ENCODE results near the gene JAKMIP1. TPM values are rescaled to one million over a fixed set of nuclear protein-coding genes. Genes with fewer than 3 reads are reported as not detected.

Gene JAKMIP1
- total RNA-seq, 1 donor from 2014 or later = not detected

DNA sequence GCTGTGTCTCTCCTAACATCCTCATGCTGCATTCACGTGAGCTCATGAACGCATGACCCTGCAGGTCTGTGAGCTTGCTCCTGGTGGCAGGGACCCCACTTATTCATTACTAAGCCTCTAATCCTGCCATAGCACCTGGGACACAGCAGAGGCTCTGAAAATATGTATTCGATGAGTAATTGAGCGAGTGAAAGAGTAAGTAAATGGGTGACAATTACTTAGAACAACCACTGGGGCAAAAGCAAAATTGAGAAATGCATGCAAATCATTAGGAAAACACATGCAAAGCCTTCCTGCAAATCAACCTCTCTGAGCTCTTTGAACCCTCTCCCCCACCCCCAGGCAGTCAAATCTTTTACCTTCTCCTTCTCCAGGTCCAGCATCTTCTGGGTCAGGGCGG is 158.5 kb downstream of the JAKMIP1 start:
- ATAC-seq = no peak
- intact Hi-C loops (cut with DNase I) = no loop called here
- no peak for DNase-seq (ENCODE audit: missing footprints)

GRCh38 chr4:6038711-6039110 is 161.6 kb downstream of the JAKMIP1 start:
- intact Hi-C loops (cut with DNase I) = no loop called here
- no peak for ATAC-seq
- no peak for DNase-seq (ENCODE audit: missing footprints)

DNA sequence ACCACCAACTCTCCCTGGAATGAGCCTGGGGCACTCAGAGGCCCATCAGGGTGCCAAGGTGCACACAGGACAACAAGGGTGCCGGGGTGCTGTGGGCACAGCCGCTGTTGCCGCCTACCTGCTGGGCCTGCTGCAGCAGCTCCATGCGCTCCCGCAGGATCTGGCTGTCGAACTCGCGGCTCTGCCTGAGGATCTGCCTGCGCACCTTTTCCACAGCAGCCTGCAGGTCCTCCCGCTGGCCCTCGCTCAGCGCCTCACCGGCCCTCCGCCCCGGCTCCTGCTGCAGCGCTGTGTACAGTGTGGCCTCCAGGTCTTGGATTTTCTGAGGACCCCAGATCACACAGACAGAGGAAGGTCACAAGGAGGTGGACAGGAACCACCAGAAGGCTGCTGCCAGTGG is 164.6 kb downstream of the JAKMIP1 start:
- intact Hi-C loops (cut with DNase I) = no loop called here
- ATAC-seq = no peak
- no peak for DNase-seq (ENCODE audit: missing footprints)

GRCh38 chr4:6033381-6033780 is 167.0 kb downstream of the JAKMIP1 start:
- DNase-seq (ENCODE audit: missing footprints) (no peak), ATAC-seq (no peak)
- intact Hi-C loops (cut with DNase I) = no loop called here

- DNase-seq (ENCODE audit: missing footprints) = no peak
- intact Hi-C loops (cut with DNase I) = no loop called here
- ATAC-seq = no peak
Measured at GRCh38 chr4:6032249-6033244, 167.8 kb downstream of the JAKMIP1 start.

DNA sequence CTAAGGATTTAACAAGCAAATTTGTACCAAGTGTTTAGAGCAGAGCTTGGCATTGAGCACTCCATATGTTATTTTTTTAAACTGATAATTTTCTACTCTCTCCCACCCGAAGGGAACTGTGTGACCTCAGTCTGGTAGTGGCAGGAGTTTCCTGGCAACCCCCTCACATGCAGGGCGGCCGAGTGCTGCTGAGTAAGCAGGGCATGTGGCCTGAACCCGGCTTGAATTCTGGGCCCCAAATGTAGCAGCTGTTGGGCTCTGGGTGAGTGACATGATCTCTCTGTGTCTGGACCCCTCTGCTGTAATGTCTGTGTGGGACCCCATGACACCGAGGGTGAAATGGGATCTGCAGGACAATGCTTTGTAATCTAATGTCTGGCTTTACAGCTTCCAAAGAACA is 168.5 kb downstream of the JAKMIP1 start:
- intact Hi-C loops (cut with DNase I) = no loop called here
- no peak for DNase-seq (ENCODE audit: missing footprints)
- no peak for ATAC-seq

GRCh38 chr4:6030679-6031078 is 169.7 kb downstream of the JAKMIP1 start:
- DNase-seq (ENCODE audit: missing footprints) (no peak), ATAC-seq (no peak)
- intact Hi-C loops (cut with DNase I) = no loop called here

DNA sequence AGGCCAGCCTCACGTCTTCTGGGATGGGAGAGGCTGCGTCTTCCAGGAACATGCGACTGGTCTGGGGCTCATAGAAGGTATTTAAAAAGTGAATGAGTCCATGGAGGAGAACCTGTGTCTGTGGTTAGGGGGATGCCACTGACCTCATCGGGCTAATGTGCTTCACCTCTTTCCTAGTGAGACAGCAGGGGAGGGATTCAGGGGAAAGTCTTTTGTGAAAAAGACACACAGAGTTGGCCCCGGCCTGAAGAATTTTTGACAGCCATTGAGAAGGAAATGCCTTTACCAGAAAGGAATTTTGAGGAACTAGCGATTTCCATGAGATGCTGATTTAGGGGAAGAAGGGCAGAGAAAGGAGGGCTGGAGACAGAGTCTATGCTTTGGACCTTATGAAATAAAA is 171.1 kb downstream of the JAKMIP1 start:
- intact Hi-C loops (cut with DNase I) = no loop called here
- ATAC-seq (no peak), DNase-seq (ENCODE audit: missing footprints) (no peak)

- intact Hi-C loops (cut with DNase I) = no loop called here
- DNase-seq (ENCODE audit: missing footprints) (no peak), ATAC-seq (no peak)
Measured at GRCh38 chr4:6028168-6028567, 172.2 kb downstream of the JAKMIP1 start.

DNA sequence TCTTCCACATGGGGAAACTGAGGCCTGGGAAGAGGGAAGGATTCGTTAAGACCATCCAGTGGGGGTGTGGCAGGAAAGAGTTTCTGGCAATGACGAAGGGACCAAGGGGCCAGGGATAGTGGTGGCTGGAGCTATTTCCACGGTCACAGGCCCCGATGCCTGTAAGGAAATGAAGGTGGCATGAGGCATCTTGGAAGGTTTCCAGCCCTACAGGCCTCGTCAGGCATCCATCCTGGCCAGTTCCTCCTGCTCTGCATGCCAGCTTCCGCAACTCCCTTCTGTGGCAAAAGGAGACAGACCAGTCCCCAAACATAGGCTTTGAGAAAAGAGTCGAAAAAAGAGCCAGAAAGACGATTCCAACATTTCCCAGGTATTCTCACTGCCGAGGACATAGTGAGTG is 173.0 kb downstream of the JAKMIP1 start:
- DNase-seq (ENCODE audit: missing footprints) (no peak), ATAC-seq (no peak)
- intact Hi-C loops (cut with DNase I) = no loop called here

GRCh38 chr4:6024313-6024960 is 175.9 kb downstream of the JAKMIP1 start:
- DNase-seq (ENCODE audit: missing footprints) (no peak), ATAC-seq (no peak)
- intact Hi-C loops (cut with DNase I) = no loop called here

GRCh38 chr4:6023731-6024130 is 176.6 kb downstream of the JAKMIP1 start:
- ATAC-seq = no peak
- intact Hi-C loops (cut with DNase I) = no loop called here

DNA sequence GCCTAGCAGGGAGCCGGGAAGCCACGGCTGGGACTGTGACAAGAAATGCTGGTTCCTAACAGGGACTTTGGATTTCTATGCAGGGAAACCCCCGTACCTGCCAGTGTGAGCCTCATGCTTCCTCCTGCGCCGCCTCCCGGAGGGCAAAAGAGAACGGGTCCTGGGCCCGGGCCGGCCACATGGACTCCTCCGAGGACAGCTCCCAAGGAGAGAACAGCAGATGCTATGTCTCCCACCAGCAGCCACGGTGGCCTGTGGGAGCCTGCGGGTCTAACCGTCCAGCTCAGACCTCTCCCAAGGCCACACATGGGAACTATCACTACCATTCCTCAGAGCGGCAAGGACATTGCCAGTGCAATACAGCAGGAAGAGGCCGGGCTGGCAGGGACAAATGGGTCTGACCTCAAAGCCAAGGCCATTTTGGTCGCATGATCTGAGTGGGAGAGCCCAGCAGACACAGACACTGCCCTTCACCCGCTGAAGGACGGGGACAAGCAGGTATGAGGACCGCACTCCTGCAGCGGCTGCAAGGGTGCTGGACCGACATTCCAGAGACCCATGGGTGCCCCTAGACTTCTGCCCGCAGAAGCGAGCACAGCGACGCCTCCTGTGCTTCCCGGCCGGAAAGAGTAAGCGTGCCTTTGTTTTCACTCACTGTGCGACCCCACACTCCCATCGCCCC is 177.6 kb downstream of the JAKMIP1 start:
- DNase-seq (ENCODE audit: missing footprints) (no peak), ATAC-seq (no peak)
- intact Hi-C loops (cut with DNase I) = no loop called here

More at GRCh38 chr4:6023731-6024130, 176.6 kb downstream of the JAKMIP1 start:
- DNase-seq (ENCODE audit: missing footprints) = no peak

GRCh38 chr4:6021831-6022606 is 178.3 kb downstream of the JAKMIP1 start:
- intact Hi-C loops (cut with DNase I) = no loop called here
- DNase-seq (ENCODE audit: missing footprints) (no peak), ATAC-seq (no peak)

- ATAC-seq (no peak), DNase-seq (ENCODE audit: missing footprints) (no peak)
- intact Hi-C loops (cut with DNase I) = no loop called here
Measured at GRCh38 chr4:6020613-6021012, 179.7 kb downstream of the JAKMIP1 start.

DNA sequence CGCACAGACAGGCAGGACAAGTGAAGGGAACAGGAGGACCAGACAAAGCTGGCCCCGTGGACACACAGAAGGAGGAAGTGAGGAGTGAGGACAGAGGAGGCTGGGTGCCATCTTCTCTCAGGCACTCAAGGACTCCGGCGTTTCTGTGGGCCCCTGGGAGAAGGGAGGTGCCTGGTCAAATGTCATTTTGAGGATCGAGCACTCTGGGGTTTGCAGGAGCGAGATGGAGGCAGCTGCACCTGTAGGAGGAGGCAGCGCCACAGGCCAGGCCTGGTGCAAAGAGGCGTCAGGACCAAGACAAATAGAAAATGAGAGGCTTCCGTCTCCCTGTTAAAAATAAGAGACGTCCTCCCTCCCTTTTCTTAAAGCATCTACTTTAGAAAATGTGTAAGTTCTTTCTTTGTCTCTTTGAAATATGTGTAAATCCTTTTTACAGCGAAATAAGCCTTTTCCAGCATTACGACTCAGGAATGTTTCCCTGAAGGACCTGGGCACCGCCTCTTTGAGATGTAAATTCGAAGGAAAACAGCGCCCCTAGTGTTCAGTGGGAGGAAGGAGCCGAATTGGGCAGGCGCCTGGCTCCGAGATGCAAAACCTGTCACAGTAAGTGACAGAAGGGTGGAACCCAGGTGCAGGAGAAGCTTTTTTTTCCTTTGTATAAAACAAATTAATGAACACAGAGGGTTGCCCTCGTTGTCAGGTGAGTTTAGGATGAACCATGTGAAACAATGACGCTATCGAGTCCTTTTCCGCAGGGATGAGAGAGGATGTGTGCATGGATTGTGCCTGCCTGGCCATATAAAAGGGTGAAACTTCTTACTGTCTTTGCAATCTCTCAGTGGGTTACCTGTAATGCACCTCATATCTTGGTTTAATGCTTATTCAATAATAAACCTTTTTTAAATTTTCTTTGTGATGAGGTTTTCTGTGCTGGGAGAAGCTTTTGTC is 180.8 kb downstream of the JAKMIP1 start:
- ATAC-seq (no peak), DNase-seq (ENCODE audit: missing footprints) (no peak)
- intact Hi-C loops (cut with DNase I) = no loop called here

DNA sequence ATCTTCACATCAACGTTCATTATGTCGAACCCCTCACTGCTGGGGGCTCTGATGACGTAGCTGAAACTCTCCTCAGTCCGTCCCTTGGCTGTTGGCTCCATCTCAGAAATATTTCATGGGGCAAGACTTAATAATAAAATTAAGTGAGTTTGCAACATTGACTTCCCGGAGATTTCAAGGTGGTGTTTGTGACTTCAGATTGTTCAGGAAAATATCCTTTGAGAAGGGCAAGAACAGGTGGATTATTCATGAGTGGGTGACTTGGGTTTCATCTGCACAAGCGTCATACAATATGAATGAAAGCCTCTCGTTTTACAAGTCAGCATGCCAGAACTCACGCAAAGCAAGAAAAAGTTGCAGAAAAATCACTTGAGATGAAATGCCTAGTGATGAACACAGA is 182.0 kb downstream of the JAKMIP1 start, which contains the start of gene C4orf50:
C4orf50 (minus strand) TSS at position 101 of the 400 bp plus-strand sequence.
- ATAC-seq = no peak
- intact Hi-C loops (cut with DNase I) = no loop called here

DNA sequence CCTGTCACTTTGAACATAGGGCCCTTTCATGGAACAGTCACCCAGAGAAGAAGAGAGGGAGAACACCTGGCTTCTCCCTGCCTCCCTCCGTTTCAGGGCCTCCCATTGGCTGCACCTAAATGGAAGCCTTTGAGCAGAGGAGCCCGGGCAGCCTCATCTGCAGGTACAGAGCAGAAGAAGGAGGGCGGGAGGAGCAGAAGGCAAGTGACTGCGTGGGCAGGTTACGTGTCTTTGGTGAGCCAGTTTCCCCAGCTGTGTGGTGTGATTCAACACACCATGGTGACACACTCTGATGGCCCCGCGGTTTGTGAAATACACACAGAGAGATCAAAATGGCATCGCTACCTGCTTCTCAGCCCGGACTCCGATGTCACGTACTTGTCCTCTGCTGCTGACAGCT is 182.5 kb downstream of the JAKMIP1 start:
- intact Hi-C loops (cut with DNase I) = no loop called here
- DNase-seq (ENCODE audit: missing footprints) = no peak
- ATAC-seq = no peak

More for the DNA sequence above, 182.0 kb downstream of the JAKMIP1 start, which contains the start of gene C4orf50:
- DNase-seq (ENCODE audit: missing footprints) = no peak
